GM23338 (cell line): Measurements from ENCODE around the gene KRTAP5-6. TPM values are rescaled to one million over a fixed set of nuclear protein-coding genes. Genes with fewer than 3 reads are reported as not detected.

Experiments used
- ATAC-seq: fragments of 200-7000 bp; cut with Tn5 transposase; 3 replicates; pipeline ENCODE4 v1.9.1; 2020
- DNase-seq: peaks from one replicate; pipeline ENCODE4 v3.0.0-alpha.2; 2015; ENCODE audit warnings: low spot score
- H2AFZ ChIP-seq: fragments of 200-600 bp; sonication (generic); 2 replicates; pipeline ENCODE4 v1.8.0; 2016; ENCODE audit warnings: antibody characterized with exemption, mild to moderate bottlenecking, moderate library complexity
- H3F3A ChIP-seq: fragments of 200-600 bp; sonication (generic); replicated peaks from 2 replicates; pipeline ENCODE4 v1.8.0; 2017; ENCODE audit warnings: antibody characterized with exemption, mixed run types, low read depth
- H3K27ac ChIP-seq: fragments of 200-600 bp; sonication (generic); 2 replicates; pipeline ENCODE4 v1.6.1; 2016; ENCODE audit warnings: low read depth
- H3K27me3 ChIP-seq: fragments of 200-600 bp; sonication (generic); 2 replicates; pipeline ENCODE4 v1.8.0; 2016; ENCODE audit warnings: mild to moderate bottlenecking, mixed run types, moderate library complexity; ENCODE audit not compliant: insufficient read depth
- H3K36me3 ChIP-seq: fragments of 200-600 bp; sonication (generic); 2 replicates; pipeline ENCODE4 v1.8.0; 2016; ENCODE audit warnings: mild to moderate bottlenecking; ENCODE audit not compliant: insufficient read depth
- H3K4me1 ChIP-seq: fragments of 200-600 bp; sonication (generic); 2 replicates; pipeline ENCODE4 v1.8.0; 2016; ENCODE audit warnings: mild to moderate bottlenecking, moderate library complexity; ENCODE audit not compliant: insufficient read depth
- H3K4me2 ChIP-seq: fragments of 200-600 bp; sonication (generic); 2 replicates; pipeline ENCODE4 v1.7.1; 2017; ENCODE audit warnings: mixed run types
- H3K4me3 ChIP-seq: fragments of 200-600 bp; sonication (generic); 2 replicates; pipeline ENCODE4 v1.6.1; 2016; ENCODE audit warnings: mixed run types
- H3K79me2 ChIP-seq: fragments of 200-600 bp; sonication (generic); replicated peaks from 2 replicates; pipeline ENCODE4 v1.8.0; 2017; ENCODE audit warnings: mild to moderate bottlenecking; ENCODE audit not compliant: insufficient read depth
- H3K9me2 ChIP-seq: fragments of 200-600 bp; sonication (generic); 2 replicates; pipeline ENCODE4 v1.8.0; 2017; ENCODE audit not compliant: insufficient read depth
- H4K20me1 ChIP-seq: fragments of 200-600 bp; sonication (generic); replicated peaks from 2 replicates; pipeline ENCODE4 v1.8.0; 2017; ENCODE audit warnings: mild to moderate bottlenecking; ENCODE audit not compliant: insufficient read depth
- H3K27ac Mint-ChIP-seq: 2 replicates; pipeline ENCODE4 v1.8.0; 2020; ENCODE audit warnings: inconsistent platforms, mild to moderate bottlenecking, moderate library complexity, mixed read lengths
- H3K27me3 Mint-ChIP-seq: 3 replicates; pipeline ENCODE4 v1.8.0; 2022; ENCODE audit warnings: low read depth, mild to moderate bottlenecking, moderate library complexity, mixed read lengths, inconsistent platforms; ENCODE audit not compliant: insufficient read depth, poor library complexity
- H3K36me3 Mint-ChIP-seq: 3 replicates; pipeline ENCODE4 v1.8.0; 2021; ENCODE audit warnings: low read depth, mild to moderate bottlenecking, inconsistent platforms, moderate library complexity, mixed read lengths
- H3K4me1 Mint-ChIP-seq: 3 replicates; pipeline ENCODE4 v1.8.0; 2020; ENCODE audit warnings: mild to moderate bottlenecking, inconsistent platforms, mixed read lengths
- H3K4me3 Mint-ChIP-seq: 3 replicates; pipeline ENCODE4 v1.8.0; 2021; ENCODE audit warnings: moderate library complexity, mild to moderate bottlenecking, inconsistent platforms, mixed read lengths
- H3K9me3 Mint-ChIP-seq: 3 replicates; pipeline ENCODE4 v1.8.0; 2020; ENCODE audit warnings: moderate library complexity, mild to moderate bottlenecking, inconsistent platforms, mixed read lengths
- CREB1 ChIP-seq: fragments of 250-450 bp; sonication (Bioruptor Pico); IDR thresholded peaks from 2 replicates; pipeline ENCODE4 v1.5.0; 2020; ENCODE audit warnings: low read depth, mild to moderate bottlenecking, moderate library complexity
- CTCF ChIP-seq, 2 experiments: fragments of 200-600 bp in 1 of 2; sonication (generic) in 1 of 2; conservative IDR thresholded peaks; 2 replicates each; pipeline versions ENCODE4 v1.5.1 to v1.6.1; 2016 to 2017; ENCODE audit warnings: antibody characterized with exemption in 2 of 2, low read depth in 2 of 2, mild to moderate bottlenecking in 2 of 2, moderate library complexity in 1 of 2
- ETS1 ChIP-seq: IDR thresholded peaks from 2 replicates; pipeline ENCODE4 v1.6.1; 2016; ENCODE audit warnings: antibody characterized with exemption
- EZH2 ChIP-seq: fragments of 200-600 bp; sonication (generic); IDR thresholded peaks from one replicate; pipeline ENCODE4 v1.8.0; 2017; ENCODE audit warnings: antibody characterized with exemption, mild to moderate bottlenecking, low read depth; ENCODE audit not compliant: unreplicated experiment
- EZH2phosphoT487 ChIP-seq: fragments of 200-600 bp; sonication (generic); IDR thresholded peaks from one replicate; pipeline ENCODE4 v1.8.1; 2018; ENCODE audit warnings: antibody characterized with exemption; ENCODE audit not compliant: unreplicated experiment
- NANOG ChIP-seq: IDR thresholded peaks from 2 replicates; pipeline ENCODE4 v1.6.1; 2016; ENCODE audit warnings: antibody characterized with exemption, borderline replicate concordance
- POLR2AphosphoS5 ChIP-seq: IDR thresholded peaks from 2 replicates; pipeline ENCODE4 v1.6.1; 2016; ENCODE audit warnings: antibody characterized with exemption, low read depth
- STAT1 ChIP-seq: IDR thresholded peaks from one replicate; pipeline ENCODE4 v1.6.1; 2016; ENCODE audit warnings: antibody characterized with exemption; ENCODE audit not compliant: unreplicated experiment
- ZNF114 ChIP-seq: fragments of 250-450 bp; sonication (Bioruptor Pico); IDR thresholded peaks from 2 replicates; pipeline ENCODE4 v1.5.0; 2020; ENCODE audit warnings: mild to moderate bottlenecking, moderate library complexity
- ZNF331 ChIP-seq: fragments of 250-450 bp; sonication (Bioruptor Pico); IDR thresholded peaks from 2 replicates; pipeline ENCODE4 v1.5.0; 2020; ENCODE audit warnings: low read depth, mild to moderate bottlenecking, moderate library complexity
- polyA plus RNA-seq: library from polyadenylated mRNA; unstranded; fragments of >200 nt; fragmentation: Nextera tagmentation; extraction: Ambion mirVana; gene quantifications from 2 replicates; pipeline ENCODE4 v1.2.1, GENCODE V29; 2016
- total RNA-seq: library from RNA; depleted of rRNA; stranded (reverse); fragments of >200 nt; shearing (Covaris generic); gene quantifications from 2 replicates; pipeline ENCODE4 v1.2.3, GENCODE V29; 2014
- TF ChIP-seq, protein P1 (sequence below): IDR thresholded peaks from one replicate; pipeline ENCODE4 v1.6.1; 2018; ENCODE audit warnings: antibody characterized with exemption; ENCODE audit not compliant: unreplicated experiment

Gene KRTAP5-6
- total and polyA plus RNA-seq, 2 experiments from 2014 or later = not detected

DNA sequence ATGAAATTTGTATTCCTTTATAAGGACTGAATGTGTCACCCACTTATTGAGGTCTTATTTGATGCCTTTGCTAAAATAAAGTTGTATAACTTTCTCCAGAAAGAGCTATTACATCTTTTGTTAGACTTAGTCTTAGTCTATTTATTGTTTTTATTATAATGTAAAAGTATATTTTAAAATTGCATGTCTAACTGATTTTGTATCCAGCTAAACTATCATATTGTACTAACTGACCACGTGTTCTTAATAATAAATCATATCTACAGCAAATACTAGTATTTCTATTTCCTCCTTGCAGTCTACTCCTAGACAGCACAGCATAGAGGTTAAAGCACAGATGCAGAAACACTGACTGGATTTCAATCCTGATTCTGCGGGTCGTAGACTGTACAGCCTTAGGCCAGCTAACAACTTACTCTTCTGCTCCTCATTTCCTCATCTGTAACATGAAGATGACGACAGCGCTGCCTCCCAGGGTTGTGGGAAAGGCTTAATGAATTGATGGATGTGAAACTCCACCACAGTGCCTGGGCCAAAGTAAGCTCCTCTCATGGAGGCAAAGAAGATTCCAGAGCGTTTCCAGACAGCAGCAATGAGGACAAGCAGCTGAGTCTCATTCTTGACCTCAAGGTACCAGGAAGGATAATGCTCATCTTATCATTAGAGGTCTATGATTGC is 40.2 kb downstream of the KRTAP5-6 start:
- Histone ChIP-seq H3K4me1 (no peaks in the 10 kb centered on the region), H4K20me1 (no peaks in the 10 kb centered on the region), H3K36me3 (no peaks in the 10 kb centered on the region), H3K27me3 (no peaks in the 10 kb centered on the region; the same call in 1 of the 2 replicates), H3K9me2 (no peaks in the 10 kb centered on the region; the same call in 1 of the 2 replicates), H3K27ac (no peak overlapping the region), H2AFZ (no peak overlapping the region), H3K4me3 (no peak overlapping the region), H3K79me2 (no peaks in the 10 kb centered on the region), H3F3A (no peaks in the 10 kb centered on the region), H3K4me2 (no peak overlapping the region)
- Mint-ChIP-seq H3K27ac (no peak overlapping the region), H3K27me3 (peaks cover 21% of the 10 kb centered on the region), H3K4me3 (no peak overlapping the region), H3K9me3 (peaks cover 5% of the 10 kb centered on the region; the same call in 2 of the 3 replicates), H3K36me3 (no peaks in the 10 kb centered on the region), H3K4me1 (no peaks in the 10 kb centered on the region; the same call in 2 of the 3 replicates)
- TF ChIP-seq CTCF (conservative IDR thresholded peaks at IDR 0.05; ENCODE audit: low read depth in 2 of 2) (no peak), POLR2AphosphoS5 (no peak), STAT1 (no peak), ZNF331 (CRISPR knock-in tag) (no peak), EZH2phosphoT487 (no peak), NANOG (no peak)
- DNase-seq (no peak), ATAC-seq (no peak)

DNA sequence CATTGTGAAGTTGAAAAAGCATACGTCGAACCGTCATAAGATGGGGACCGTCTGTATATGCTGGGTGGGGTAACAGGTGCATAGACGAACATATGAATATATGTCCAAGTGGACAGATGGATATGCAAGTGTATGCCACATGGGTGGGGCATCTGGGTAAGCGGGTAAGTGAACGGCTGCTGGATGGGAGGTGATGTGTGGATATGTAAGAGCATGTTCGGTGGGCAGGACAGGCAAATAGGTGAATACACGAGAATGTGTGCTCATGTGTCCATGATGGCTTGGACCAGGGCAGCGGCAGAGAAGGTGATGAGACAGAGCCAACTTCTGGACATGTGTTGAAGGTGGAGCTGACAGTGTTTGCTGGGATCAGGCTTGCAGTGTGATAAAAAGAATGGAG is 41.4 kb downstream of the KRTAP5-6 start:
- Histone ChIP-seq H3K9me2 (peaks cover 6% of the 10 kb centered on the region; the same call in 1 of the 2 replicates), H3F3A (no peaks in the 10 kb centered on the region), H3K4me2 (no peak overlapping the region), H3K27ac (no peak overlapping the region), H3K4me1 (no peaks in the 10 kb centered on the region), H3K4me3 (no peak overlapping the region), H3K36me3 (no peaks in the 10 kb centered on the region), H3K79me2 (no peaks in the 10 kb centered on the region), H3K27me3 (no peaks in the 10 kb centered on the region; the same call in 1 of the 2 replicates), H4K20me1 (no peaks in the 10 kb centered on the region), H2AFZ (no peak overlapping the region)
- no peak overlapping the region for H3K27ac Mint-ChIP-seq
- H3K36me3 Mint-ChIP-seq = no peaks in the 10 kb centered on the region
- no peak overlapping the region for H3K4me3 Mint-ChIP-seq
- ATAC-seq (no peak), DNase-seq (no peak)
- H3K9me3 Mint-ChIP-seq = peaks cover 5% of the 10 kb centered on the region; the same call in 2 of the 3 replicates
- H3K4me1 Mint-ChIP-seq = no peaks in the 10 kb centered on the region; the same call in 2 of the 3 replicates
- peaks cover 19% of the 10 kb centered on the region for H3K27me3 Mint-ChIP-seq
- TF ChIP-seq ETS1 (no peak), ZNF114 (CRISPR knock-in tag) (no peak), CREB1 (CRISPR knock-in tag) (no peak), CTCF (conservative IDR thresholded peaks at IDR 0.05; ENCODE audit: low read depth in 2 of 2) (no peak), EZH2phosphoT487 (no peak), STAT1 (no peak), POLR2AphosphoS5 (no peak), EZH2 (no peak)
- TF ChIP-seq, protein P1, sequence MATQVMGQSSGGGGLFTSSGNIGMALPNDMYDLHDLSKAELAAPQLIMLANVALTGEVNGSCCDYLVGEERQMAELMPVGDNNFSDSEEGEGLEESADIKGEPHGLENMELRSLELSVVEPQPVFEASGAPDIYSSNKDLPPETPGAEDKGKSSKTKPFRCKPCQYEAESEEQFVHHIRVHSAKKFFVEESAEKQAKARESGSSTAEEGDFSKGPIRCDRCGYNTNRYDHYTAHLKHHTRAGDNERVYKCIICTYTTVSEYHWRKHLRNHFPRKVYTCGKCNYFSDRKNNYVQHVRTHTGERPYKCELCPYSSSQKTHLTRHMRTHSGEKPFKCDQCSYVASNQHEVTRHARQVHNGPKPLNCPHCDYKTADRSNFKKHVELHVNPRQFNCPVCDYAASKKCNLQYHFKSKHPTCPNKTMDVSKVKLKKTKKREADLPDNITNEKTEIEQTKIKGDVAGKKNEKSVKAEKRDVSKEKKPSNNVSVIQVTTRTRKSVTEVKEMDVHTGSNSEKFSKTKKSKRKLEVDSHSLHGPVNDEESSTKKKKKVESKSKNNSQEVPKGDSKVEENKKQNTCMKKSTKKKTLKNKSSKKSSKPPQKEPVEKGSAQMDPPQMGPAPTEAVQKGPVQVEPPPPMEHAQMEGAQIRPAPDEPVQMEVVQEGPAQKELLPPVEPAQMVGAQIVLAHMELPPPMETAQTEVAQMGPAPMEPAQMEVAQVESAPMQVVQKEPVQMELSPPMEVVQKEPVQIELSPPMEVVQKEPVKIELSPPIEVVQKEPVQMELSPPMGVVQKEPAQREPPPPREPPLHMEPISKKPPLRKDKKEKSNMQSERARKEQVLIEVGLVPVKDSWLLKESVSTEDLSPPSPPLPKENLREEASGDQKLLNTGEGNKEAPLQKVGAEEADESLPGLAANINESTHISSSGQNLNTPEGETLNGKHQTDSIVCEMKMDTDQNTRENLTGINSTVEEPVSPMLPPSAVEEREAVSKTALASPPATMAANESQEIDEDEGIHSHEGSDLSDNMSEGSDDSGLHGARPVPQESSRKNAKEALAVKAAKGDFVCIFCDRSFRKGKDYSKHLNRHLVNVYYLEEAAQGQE = no peak
